HG03045 (cell line): Measurements from ENCODE around the gene CCSER2.
"Not testable (repeated sequence)": the region's sequence is repeated elsewhere in the genome, so short reads cannot be mapped to it uniquely, and the experiment has no call there.

ENCODE experiments used
- ATAC-seq: cut with Tn5 transposase; IDR thresholded peaks from one replicate; pipeline ENCODE4 v1.9.1; 2021; ENCODE audit warnings: mild to moderate bottlenecking, moderate library complexity; ENCODE audit not compliant: unreplicated experiment

The CCSER2 gene

GRCh38 chr10:84517554-84517953 is 189.2 kb downstream of the CCSER2 start:
- no peak for ATAC-seq

GRCh38 chr10:84519235-84519634 is 190.8 kb downstream of the CCSER2 start:
- ATAC-seq, result no peak

GRCh38 chr10:84521013-84521412 is 192.6 kb downstream of the CCSER2 start:
- no peak for ATAC-seq

- no peak for ATAC-seq
These were observed 193.1 kb downstream of the CCSER2 start for GRCh38 chr10:84521468-84521867.

- ATAC-seq, result no peak
These were observed 194.4 kb downstream of the CCSER2 start for GRCh38 chr10:84522612-84523462.

GRCh38 chr10:84523526-84523925 is 195.1 kb downstream of the CCSER2 start:
- no peak for ATAC-seq

- no peak for ATAC-seq
These were observed 196.0 kb downstream of the CCSER2 start for GRCh38 chr10:84524435-84524834.

- ATAC-seq, result no peak
These were observed 196.9 kb downstream of the CCSER2 start for GRCh38 chr10:84525120-84525806.

GRCh38 chr10:84525807-84526182 is 197.4 kb downstream of the CCSER2 start:
- ATAC-seq, result not testable (repeated sequence)

GRCh38 chr10:84527386-84527785 is 199.0 kb downstream of the CCSER2 start:
- ATAC-seq, result not testable (repeated sequence)

- ATAC-seq, result not testable (repeated sequence)
These were observed 200.1 kb downstream of the CCSER2 start for GRCh38 chr10:84528526-84528925.

- ATAC-seq, result no peak
These were observed 202.4 kb downstream of the CCSER2 start for GRCh38 chr10:84530724-84531325.

- no peak for ATAC-seq
These were observed 203.0 kb downstream of the CCSER2 start for GRCh38 chr10:84531396-84531795.

- ATAC-seq, result no peak
These were observed 205.8 kb downstream of the CCSER2 start for GRCh38 chr10:84534168-84534567.

- ATAC-seq, result peak; percentile 59
These were observed 209.1 kb downstream of the CCSER2 start for GRCh38 chr10:84537447-84537931.

- no peak for ATAC-seq
These were observed 209.6 kb downstream of the CCSER2 start for GRCh38 chr10:84538036-84538435.

- no peak for ATAC-seq
These were observed 210.8 kb downstream of the CCSER2 start for GRCh38 chr10:84539216-84539615.

GRCh38 chr10:84540022-84540616 is 211.7 kb downstream of the CCSER2 start:
- no peak for ATAC-seq

GRCh38 chr10:84540617-84541288 is 212.4 kb downstream of the CCSER2 start:
- peak; percentile 87 for ATAC-seq

- ATAC-seq, result no peak
These were observed 212.9 kb downstream of the CCSER2 start for GRCh38 chr10:84541289-84541637.
